SK-N-SH (cell line): Measurements from ENCODE around the gene SMARCA1. TPM values are rescaled to one million over a fixed set of nuclear protein-coding genes. Genes with fewer than 3 reads are reported as not detected.

Source experiments
- CTCF ChIA-PET: fragments of 300-600, 350-600 bp; formaldehyde crosslinking; extraction: SDS; loops from one replicate; lab custom pipeline; 2021; lab: Yijun Ruan, JAX
- POLR2A ChIA-PET: fragments of 350-600 bp; sonication (Branson Sonifier 250); formaldehyde crosslinking; extraction: SDS; loops from one replicate; lab custom pipeline; 2020; ENCODE audit warnings: antibody characterized with exemption, inconsistent platforms; lab: Yijun Ruan, JAX
- DNase-seq: peaks from one replicate; pipeline ENCODE4 v3.0.0; 2012
- H2AFZ ChIP-seq: fragments of 200-600 bp; sonication (generic); 2 replicates; pipeline ENCODE4 v1.8.1; 2016; ENCODE audit warnings: antibody characterized with exemption, mild to moderate bottlenecking, low read depth
- H3F3A ChIP-seq: fragments of 200-600 bp; sonication (generic); replicated peaks from 2 replicates; pipeline ENCODE3; 2016; ENCODE audit warnings: antibody characterized with exemption, mild to moderate bottlenecking; ENCODE audit not compliant: insufficient read depth
- H3K27ac ChIP-seq, 2 experiments: fragments of 200-500 bp in 1 of 2; fragments of 200-600 bp in 1 of 2; sonication (Bioruptor generic) in 1 of 2; sonication (generic), shearing (Covaris generic) in 1 of 2; 2 replicates each; pipeline versions ENCODE4 v1.5.1 to v1.6.1; 2014 to 2016; ENCODE audit warnings: low read depth in 2 of 2, inconsistent platforms in 1 of 2, low read length in 1 of 2, mild to moderate bottlenecking in 1 of 2, mixed read lengths in 1 of 2
- H3K27me3 ChIP-seq: fragments of 200-600 bp; sonication (generic), shearing (Covaris generic); 2 replicates; pipeline ENCODE4 v1.6.1; 2016; ENCODE audit warnings: mixed run types; ENCODE audit not compliant: insufficient read depth
- H3K36me3 ChIP-seq, 2 experiments: fragments of 200-500 bp in 1 of 2; fragments of 200-600 bp in 1 of 2; sonication (Bioruptor generic) in 1 of 2; sonication (generic) in 1 of 2; replicated peaks in 1 of 2; 2 replicates each; pipeline versions ENCODE3 to v1.5.1; 2014 to 2016; ENCODE audit warnings: low read length in 1 of 2, mild to moderate bottlenecking in 1 of 2; ENCODE audit not compliant: insufficient read depth in 2 of 2, control insufficient read depth in 1 of 2
- H3K4me1 ChIP-seq, 2 experiments: fragments of 200-500 bp in 1 of 2; fragments of 200-600 bp in 1 of 2; sonication (Bioruptor generic) in 1 of 2; sonication (generic), shearing (Covaris generic) in 1 of 2; 2 replicates each; pipeline versions ENCODE4 v1.5.1 to v1.6.1; 2014 to 2016; ENCODE audit warnings: low read depth in 1 of 2, low read length in 1 of 2, mixed run types in 1 of 2; ENCODE audit not compliant: insufficient read depth in 2 of 2, control insufficient read depth in 1 of 2
- H3K4me2 ChIP-seq: fragments of 200-600 bp; sonication (generic), shearing (Covaris generic); 2 replicates; pipeline ENCODE4 v1.6.1; 2017; ENCODE audit warnings: mixed run types
- H3K4me3 ChIP-seq, 2 experiments: fragments of 200-500 bp in 1 of 2; fragments of 200-600 bp in 1 of 2; sonication (Bioruptor generic) in 1 of 2; sonication (generic), shearing (Covaris generic) in 1 of 2; 2 replicates each; pipeline versions ENCODE4 v1.5.1 to v1.8.1; 2014 to 2016; ENCODE audit warnings: low read depth in 2 of 2, inconsistent platforms in 1 of 2, low read length in 1 of 2, mild to moderate bottlenecking in 1 of 2, mixed read lengths in 1 of 2, moderate library complexity in 1 of 2
- H3K79me2 ChIP-seq: fragments of 200-600 bp; sonication (generic); 2 replicates; pipeline ENCODE4 v1.8.1; 2017; ENCODE audit warnings: mild to moderate bottlenecking; ENCODE audit not compliant: insufficient read depth
- H3K9ac ChIP-seq: fragments of 200-600 bp; sonication (generic); 2 replicates; pipeline ENCODE4 v1.6.1; 2017; ENCODE audit warnings: mixed run types
- H3K9me2 ChIP-seq: fragments of 200-600 bp; sonication (generic); 2 replicates; pipeline ENCODE4 v1.6.1; 2017; ENCODE audit warnings: mixed run types
- H3K9me3 ChIP-seq: fragments of 200-600 bp; sonication (generic); 2 replicates; pipeline ENCODE4 v1.6.1; 2017; ENCODE audit warnings: mixed run types, mild to moderate bottlenecking, moderate library complexity
- H4K20me1 ChIP-seq: fragments of 200-600 bp; sonication (generic); 2 replicates; pipeline ENCODE4 v1.6.1; 2017; ENCODE audit warnings: mild to moderate bottlenecking, mixed run types; ENCODE audit not compliant: insufficient read depth
- EP300 ChIP-seq, 2 experiments: IDR thresholded peaks; 2 replicates each; pipeline versions ENCODE4 v1.4.0 to v1.6.1; 2012; ENCODE audit warnings: borderline replicate concordance in 1 of 2, low read depth in 1 of 2, low read length in 1 of 2
- FOXM1 ChIP-seq: IDR thresholded peaks from 2 replicates; pipeline ENCODE4 v1.4.0; 2012; ENCODE audit warnings: low read depth, mild to moderate bottlenecking
- IRF3 ChIP-seq: fragments of 150-350 bp; IDR thresholded peaks from 2 replicates; pipeline ENCODE4 v1.6.1; 2016; ENCODE audit warnings: mild to moderate bottlenecking, low read depth, low read length
- MAX ChIP-seq: IDR thresholded peaks from 2 replicates; pipeline ENCODE4 v1.4.0; 2012; ENCODE audit warnings: low read depth
- MEF2A ChIP-seq: IDR thresholded peaks from 2 replicates; pipeline ENCODE4 v1.4.0; 2012; ENCODE audit warnings: low read depth, borderline replicate concordance
- MXI1 ChIP-seq: IDR thresholded peaks from 2 replicates; pipeline ENCODE4 v1.6.1; 2012; ENCODE audit warnings: mild to moderate bottlenecking, low read depth, low read length, improper control_type of control experiment
- PBX3 ChIP-seq: IDR thresholded peaks from 2 replicates; pipeline ENCODE4; 2012
- POLR2AphosphoS5 ChIP-seq: IDR thresholded peaks from 2 replicates; pipeline ENCODE4 v1.6.1; 2012; ENCODE audit warnings: low read depth, low read length
- RCOR1 ChIP-seq: fragments of 150-350 bp; IDR thresholded peaks from 2 replicates; pipeline ENCODE4 v1.6.1; 2017; ENCODE audit warnings: antibody characterized with exemption, low read length
- RFX5 ChIP-seq: IDR thresholded peaks from 2 replicates; pipeline ENCODE4 v1.6.1; 2012; ENCODE audit warnings: mild to moderate bottlenecking, improper control_type of control experiment, low read length
- RXRA ChIP-seq: IDR thresholded peaks from 2 replicates; pipeline ENCODE4 v1.4.0; 2012; ENCODE audit warnings: low read depth, mild to moderate bottlenecking, borderline replicate concordance
- SIN3A ChIP-seq: IDR thresholded peaks from 2 replicates; pipeline ENCODE4 v1.6.1; 2012; ENCODE audit warnings: low read depth, mild to moderate bottlenecking, low read length, moderate library complexity, borderline replicate concordance
- TAF1 ChIP-seq: IDR thresholded peaks from 2 replicates; pipeline ENCODE4 v1.6.1; 2012; ENCODE audit warnings: low read depth, mild to moderate bottlenecking, low read length, moderate library complexity, borderline replicate concordance
- TCF12 ChIP-seq: IDR thresholded peaks from 2 replicates; pipeline ENCODE4 v1.4.0; 2012
- USF2 ChIP-seq: fragments of 150-350 bp; IDR thresholded peaks from 2 replicates; pipeline ENCODE4 v1.6.1; 2017; ENCODE audit warnings: antibody characterized with exemption, low read length, low read depth, borderline replicate concordance
- YY1 ChIP-seq: IDR thresholded peaks from 2 replicates; pipeline ENCODE4 v1.4.0; 2012; ENCODE audit warnings: low read depth, mild to moderate bottlenecking
- WGBS: methylation state at CpG from one replicate; pipeline ENCODE4 v1.1.6; 2017; ENCODE audit warnings: low lambda C conversion rate; 5-methylcytosine and 5-hydroxymethylcytosine counted together
- polyA plus RNA-seq, 3 experiments: library from polyadenylated mRNA; depleted of rRNA; stranded (reverse); fragments of >200 nt; gene quantifications; 2 replicates each; pipeline ENCODE4 v1.2.3, GENCODE V29; 2012
- TF ChIP-seq, protein P1 (sequence below): fragments of 200-600 bp; sonication (generic); IDR thresholded peaks from 2 replicates; pipeline ENCODE4 v1.6.1; 2017; ENCODE audit warnings: antibody characterized with exemption, mild to moderate bottlenecking, moderate library complexity

Gene SMARCA1
- polyA plus RNA-seq, 1 of the 3 experiments (the other 2 are of a cell fraction): 17.1 TPM

GRCh38 chrX:129520151-129520550 is 3.1 kb downstream of the SMARCA1 start:
- peaks cover 2% of the 10 kb centered on the region for H3K27me3 ChIP-seq
- POLR2A ChIA-PET: no interaction called here
- peaks cover 20% of the 10 kb centered on the region for H3F3A ChIP-seq
- no peak overlapping the region for H2AFZ ChIP-seq
- H3K4me3 ChIP-seq: no peak overlapping the region
- H3K9me3 ChIP-seq: no peaks in the 10 kb centered on the region
- H3K9ac ChIP-seq: no peak overlapping the region
- CTCF ChIA-PET: no interaction called here
- H3K36me3 ChIP-seq: peaks cover 5 to 10% of the 10 kb centered on the region in 2 experiments
- no peak overlapping the region for H3K27ac ChIP-seq
- no peak overlapping the region for H3K4me2 ChIP-seq
- WGBS: 42% methylated on average over 3 of the region's 3 CpGs
- peaks cover 41% of the 10 kb centered on the region for H4K20me1 ChIP-seq
- no peak for DNase-seq
- H3K4me1 ChIP-seq: no peaks in the 10 kb centered on the region; a peak in 2 of 4 replicates
- TF ChIP-seq FOXM1 (no peak), POLR2AphosphoS5 (no peak), PBX3 (no peak), IRF3 (no peak), SIN3A (no peak), EP300 (IDR thresholded peaks at IDR 0.05; ENCODE audit: borderline replicate concordance in 1 of 2, low read depth in 1 of 2, low read length in 1 of 2) (no peak), RXRA (no peak), RCOR1 (no peak), YY1 (no peak), USF2 (no peak), TAF1 (no peak), TCF12 (no peak), MAX (no peak), MEF2A (no peak), MXI1 (no peak), RFX5 (no peak)
- TF ChIP-seq, protein P1, sequence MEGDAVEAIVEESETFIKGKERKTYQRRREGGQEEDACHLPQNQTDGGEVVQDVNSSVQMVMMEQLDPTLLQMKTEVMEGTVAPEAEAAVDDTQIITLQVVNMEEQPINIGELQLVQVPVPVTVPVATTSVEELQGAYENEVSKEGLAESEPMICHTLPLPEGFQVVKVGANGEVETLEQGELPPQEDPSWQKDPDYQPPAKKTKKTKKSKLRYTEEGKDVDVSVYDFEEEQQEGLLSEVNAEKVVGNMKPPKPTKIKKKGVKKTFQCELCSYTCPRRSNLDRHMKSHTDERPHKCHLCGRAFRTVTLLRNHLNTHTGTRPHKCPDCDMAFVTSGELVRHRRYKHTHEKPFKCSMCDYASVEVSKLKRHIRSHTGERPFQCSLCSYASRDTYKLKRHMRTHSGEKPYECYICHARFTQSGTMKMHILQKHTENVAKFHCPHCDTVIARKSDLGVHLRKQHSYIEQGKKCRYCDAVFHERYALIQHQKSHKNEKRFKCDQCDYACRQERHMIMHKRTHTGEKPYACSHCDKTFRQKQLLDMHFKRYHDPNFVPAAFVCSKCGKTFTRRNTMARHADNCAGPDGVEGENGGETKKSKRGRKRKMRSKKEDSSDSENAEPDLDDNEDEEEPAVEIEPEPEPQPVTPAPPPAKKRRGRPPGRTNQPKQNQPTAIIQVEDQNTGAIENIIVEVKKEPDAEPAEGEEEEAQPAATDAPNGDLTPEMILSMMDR: no peak
- peaks cover 67% of the 10 kb centered on the region for H3K79me2 ChIP-seq
- no peaks in the 10 kb centered on the region for H3K9me2 ChIP-seq
